ENCODE results near the gene MAGI1.

Gene MAGI1

GRCh38 chr3:65478551-65479500 is 559.9 kb downstream of the MAGI1 start:
- H3K4me3 ChIP-seq (ENCODE audit: low read depth, low read length): no peak overlapping the region

- no peak overlapping the region for H3K4me3 ChIP-seq (ENCODE audit: low read depth, low read length)
These were observed 565.0 kb downstream of the MAGI1 start for GRCh38 chr3:65473736-65474135.

GRCh38 chr3:65472501-65472900 is 566.2 kb downstream of the MAGI1 start:
- no peak overlapping the region for H3K4me3 ChIP-seq (ENCODE audit: low read depth, low read length)

GRCh38 chr3:65466300-65466988 is 572.3 kb downstream of the MAGI1 start:
- H3K4me3 ChIP-seq (ENCODE audit: low read depth, low read length): no peak overlapping the region

- no peak overlapping the region for H3K4me3 ChIP-seq (ENCODE audit: low read depth, low read length)
These were observed 588.8 kb downstream of the MAGI1 start for GRCh38 chr3:65449841-65450428.

GRCh38 chr3:65448120-65448519 is 590.6 kb downstream of the MAGI1 start:
- no peak overlapping the region for H3K4me3 ChIP-seq (ENCODE audit: low read depth, low read length)

- no peak overlapping the region for H3K4me3 ChIP-seq (ENCODE audit: low read depth, low read length)
These were observed 593.0 kb downstream of the MAGI1 start for GRCh38 chr3:65445573-65446169.

GRCh38 chr3:65444447-65444815 is 594.3 kb downstream of the MAGI1 start:
- no peak overlapping the region for H3K4me3 ChIP-seq (ENCODE audit: low read depth, low read length)

- H3K4me3 ChIP-seq (ENCODE audit: low read depth, low read length): no peak overlapping the region
These were observed 594.8 kb downstream of the MAGI1 start for GRCh38 chr3:65443739-65444446.

GRCh38 chr3:65439641-65440284 is 599.0 kb downstream of the MAGI1 start:
- no peak overlapping the region for H3K4me3 ChIP-seq (ENCODE audit: low read depth, low read length)

- H3K4me3 ChIP-seq (ENCODE audit: low read depth, low read length): no peak overlapping the region
These were observed 600.1 kb downstream of the MAGI1 start for GRCh38 chr3:65438612-65439011.

GRCh38 chr3:65438096-65438495 is 600.6 kb downstream of the MAGI1 start:
- H3K4me3 ChIP-seq (ENCODE audit: low read depth, low read length): no peak overlapping the region

- H3K4me3 ChIP-seq (ENCODE audit: low read depth, low read length): no peak overlapping the region
These were observed 602.1 kb downstream of the MAGI1 start for GRCh38 chr3:65436580-65436979.

GRCh38 chr3:65433480-65433879 is 605.2 kb downstream of the MAGI1 start:
- H3K4me3 ChIP-seq (ENCODE audit: low read depth, low read length): no peak overlapping the region

- H3K4me3 ChIP-seq (ENCODE audit: low read depth, low read length): no peak overlapping the region
These were observed 606.2 kb downstream of the MAGI1 start for GRCh38 chr3:65432388-65433003.

- H3K4me3 ChIP-seq (ENCODE audit: low read depth, low read length): no peak overlapping the region
These were observed 612.8 kb downstream of the MAGI1 start for GRCh38 chr3:65425880-65426279.

GRCh38 chr3:65422154-65422553 is 616.6 kb downstream of the MAGI1 start:
- no peak overlapping the region for H3K4me3 ChIP-seq (ENCODE audit: low read depth, low read length)

GRCh38 chr3:65419233-65419632 is 619.5 kb downstream of the MAGI1 start:
- no peak overlapping the region for H3K4me3 ChIP-seq (ENCODE audit: low read depth, low read length)

GRCh38 chr3:65413891-65414290 is 624.8 kb downstream of the MAGI1 start:
- no peak overlapping the region for H3K4me3 ChIP-seq (ENCODE audit: low read depth, low read length)

GRCh38 chr3:65412588-65412987 is 626.1 kb downstream of the MAGI1 start:
- no peak overlapping the region for H3K4me3 ChIP-seq (ENCODE audit: low read depth, low read length)

All from iPS-11a (cell line).